Brain pericyte (primary cell): Measurements from ENCODE around the gene IRF6.
"Not testable (repeated sequence)": the region's sequence is repeated elsewhere in the genome, so short reads cannot be mapped to it uniquely, and the experiment has no call there.

ENCODE experiments used
- DNase-seq: peaks from one replicate; pipeline ENCODE4 v3.0.0-alpha.2; 2012; ENCODE audit warnings: low read depth, low spot score

The IRF6 gene

GRCh38 chr1:209823143-209824041 lies 17.4 kb upstream of the IRF6 start:
- DNase-seq: no peak

DNA sequence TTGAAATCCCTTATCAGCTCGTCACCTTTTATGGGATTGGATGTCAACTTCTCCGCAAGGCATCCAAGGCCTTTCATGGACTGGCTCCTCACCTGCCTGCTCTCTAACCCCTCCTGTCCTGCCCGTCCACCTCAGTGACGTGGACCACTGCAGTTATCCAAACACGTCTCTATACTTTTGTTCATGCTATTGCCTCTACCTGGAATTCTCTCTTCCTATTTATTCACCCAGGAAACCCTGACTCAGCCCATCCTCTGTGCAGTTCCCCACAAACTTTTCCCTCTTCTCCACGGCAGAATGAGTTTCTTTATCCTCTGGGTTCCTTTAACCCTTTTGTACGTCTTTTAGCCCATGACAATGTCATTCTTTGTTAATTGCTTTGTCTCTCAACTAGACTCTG lies 16.8 kb upstream of the IRF6 start:
- DNase-seq: no peak

- no peak for DNase-seq
Measured at GRCh38 chr1:209820986-209821385, 15.0 kb upstream of the IRF6 start.

GRCh38 chr1:209819058-209819457 lies 13.1 kb upstream of the IRF6 start:
- DNase-seq: no peak

DNA sequence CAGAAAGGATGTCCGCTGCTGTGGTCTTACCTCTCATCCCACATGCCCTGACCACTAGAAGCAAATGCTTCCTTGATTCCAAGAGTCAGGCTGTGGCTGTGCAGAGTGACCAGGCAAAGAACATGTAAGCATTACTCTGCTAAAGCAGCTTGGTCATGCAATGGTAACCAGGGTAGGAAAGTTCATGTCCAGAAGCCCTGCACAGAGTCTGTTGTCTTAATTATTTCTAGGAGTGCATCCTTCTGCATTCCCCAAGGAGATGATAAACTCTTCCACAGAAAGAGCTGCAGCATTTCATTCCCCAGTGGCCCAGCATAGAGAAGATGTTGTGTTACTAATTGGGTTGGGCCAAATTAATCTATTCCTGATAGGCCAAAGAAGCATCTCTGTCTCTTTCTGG lies 11.7 kb upstream of the IRF6 start:
- no peak for DNase-seq

DNA sequence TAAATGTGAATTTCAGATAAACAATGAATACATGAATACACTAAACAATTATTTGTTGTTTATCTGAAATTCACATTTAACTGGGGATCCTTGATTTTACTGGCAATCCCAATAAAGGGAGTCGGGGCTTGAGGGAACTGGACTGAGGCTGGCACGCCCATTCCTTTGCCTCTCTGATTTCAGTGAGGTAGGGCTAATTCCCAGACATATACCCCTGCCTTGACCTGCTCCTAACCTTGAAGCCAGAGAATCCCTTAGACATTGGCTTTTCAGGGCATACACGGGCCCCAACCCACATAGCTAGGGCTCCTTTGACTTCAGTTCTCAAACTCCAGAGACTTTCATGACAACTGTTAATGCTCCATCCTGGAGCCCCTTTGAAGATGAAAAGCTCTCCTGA lies 11.0 kb upstream of the IRF6 start:
- DNase-seq: no peak

DNA sequence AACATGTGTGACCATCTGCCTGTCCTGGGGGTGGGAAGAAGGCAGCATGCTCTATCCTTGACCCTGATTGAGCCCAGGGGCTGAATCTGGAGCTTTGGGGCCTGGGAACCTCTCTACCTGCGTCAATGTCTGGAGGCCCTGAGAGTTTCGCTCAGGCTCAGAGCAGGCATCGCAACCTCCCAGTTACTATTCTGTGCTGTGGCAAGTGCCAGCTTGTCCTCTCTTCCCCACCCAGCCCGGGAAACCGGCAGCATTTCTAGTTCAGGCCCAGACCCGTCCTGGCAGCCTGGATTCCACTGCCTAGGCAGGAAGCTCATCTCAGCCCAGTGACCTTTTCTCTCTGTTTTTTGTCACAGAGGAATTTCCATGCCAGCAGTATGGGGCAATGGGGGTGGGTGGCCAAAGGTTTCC lies 10.0 kb upstream of the IRF6 start:
- no peak for DNase-seq

DNA sequence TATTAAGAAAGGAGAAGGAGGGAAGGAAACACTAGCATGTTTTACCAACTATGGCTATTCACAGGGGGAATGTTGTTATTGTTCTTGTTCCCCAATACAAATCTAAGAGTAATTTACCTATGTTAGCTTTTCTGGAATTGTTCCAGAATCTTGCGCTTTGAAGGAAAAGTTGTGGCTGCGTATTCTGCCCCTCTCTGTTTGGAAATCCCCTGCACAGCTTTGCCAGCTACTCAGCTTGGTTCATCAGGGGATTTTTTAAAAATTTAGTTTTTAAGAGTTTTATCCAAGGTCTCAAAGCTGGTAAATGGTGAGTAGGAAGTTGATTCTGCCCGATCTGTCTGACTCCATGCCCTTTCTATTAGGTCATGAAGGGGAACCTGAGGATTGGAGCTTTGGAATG lies 9.5 kb upstream of the IRF6 start:
- DNase-seq: no peak

DNA sequence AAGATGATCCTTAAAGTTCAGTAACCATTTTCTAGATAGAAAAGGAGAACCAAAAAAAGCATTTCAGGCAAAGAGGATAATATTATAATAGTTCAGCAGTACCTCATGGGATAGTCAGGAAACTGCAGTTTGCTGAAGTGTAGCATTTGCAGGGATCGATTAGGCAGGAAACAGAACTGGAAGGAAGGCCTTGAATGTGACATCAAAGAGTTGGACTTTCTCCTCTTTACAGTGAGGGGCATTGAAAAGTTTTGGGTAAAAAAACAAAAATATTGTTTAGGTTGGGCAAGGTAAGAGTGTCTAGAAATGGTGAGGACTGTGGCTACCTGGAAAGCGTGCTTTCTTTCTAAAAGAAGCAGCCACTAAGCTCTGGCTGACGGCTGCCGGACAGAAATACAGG lies 8.0 kb upstream of the IRF6 start:
- no peak for DNase-seq

GRCh38 chr1:209810783-209811182 lies 4.8 kb upstream of the IRF6 start:
- DNase-seq: no peak

DNA sequence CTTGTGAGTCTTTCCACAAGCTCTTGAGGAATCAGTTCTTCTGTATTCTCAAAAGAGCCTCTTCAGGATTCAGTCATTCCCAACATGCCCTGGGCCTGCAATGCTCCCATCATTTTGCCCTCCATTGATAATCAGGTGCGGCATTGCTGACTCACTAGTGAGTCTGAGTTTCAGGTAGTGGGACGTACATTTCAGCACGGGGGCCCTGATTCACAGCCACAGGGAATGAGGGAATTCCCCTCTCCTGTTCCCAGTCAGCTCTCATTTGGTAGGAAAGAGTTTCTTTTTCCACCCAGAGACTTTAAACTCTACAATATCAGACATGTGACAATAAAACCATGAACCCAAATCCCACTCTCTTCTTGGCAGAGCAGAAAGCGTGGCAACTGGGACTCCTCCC lies 3.7 kb upstream of the IRF6 start:
- no peak for DNase-seq

- DNase-seq: peak; percentile 66
Measured at GRCh38 chr1:209808059-209808581, 2.2 kb upstream of the IRF6 start.

DNA sequence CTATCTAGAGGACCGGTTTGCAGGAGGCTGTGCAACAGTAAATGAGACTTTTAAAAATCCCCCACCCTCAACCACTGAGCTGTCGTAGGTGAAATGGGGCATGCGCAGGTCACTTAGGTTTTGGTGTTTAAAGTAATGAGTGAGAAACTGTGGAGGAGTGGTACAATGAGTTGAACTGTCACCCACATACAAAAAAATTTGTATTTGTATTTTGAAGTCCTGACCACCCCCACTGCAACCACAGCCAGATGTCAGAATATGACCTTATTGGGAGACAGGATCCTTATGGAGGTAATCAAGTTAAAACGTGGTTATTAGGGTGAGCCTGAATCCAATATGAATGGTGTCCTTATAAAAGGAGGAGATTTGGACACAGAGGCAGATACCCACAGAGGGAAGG lies 1.6 kb upstream of the IRF6 start:
- DNase-seq: no peak

GRCh38 chr1:209805341-209805781 lies 581 bp downstream of the IRF6 start:
- no peak for DNase-seq

GRCh38 chr1:209803568-209803967 lies 2.4 kb downstream of the IRF6 start:
- no peak for DNase-seq

- DNase-seq: no peak
Measured at GRCh38 chr1:209802780-209803152, 3.2 kb downstream of the IRF6 start.

DNA sequence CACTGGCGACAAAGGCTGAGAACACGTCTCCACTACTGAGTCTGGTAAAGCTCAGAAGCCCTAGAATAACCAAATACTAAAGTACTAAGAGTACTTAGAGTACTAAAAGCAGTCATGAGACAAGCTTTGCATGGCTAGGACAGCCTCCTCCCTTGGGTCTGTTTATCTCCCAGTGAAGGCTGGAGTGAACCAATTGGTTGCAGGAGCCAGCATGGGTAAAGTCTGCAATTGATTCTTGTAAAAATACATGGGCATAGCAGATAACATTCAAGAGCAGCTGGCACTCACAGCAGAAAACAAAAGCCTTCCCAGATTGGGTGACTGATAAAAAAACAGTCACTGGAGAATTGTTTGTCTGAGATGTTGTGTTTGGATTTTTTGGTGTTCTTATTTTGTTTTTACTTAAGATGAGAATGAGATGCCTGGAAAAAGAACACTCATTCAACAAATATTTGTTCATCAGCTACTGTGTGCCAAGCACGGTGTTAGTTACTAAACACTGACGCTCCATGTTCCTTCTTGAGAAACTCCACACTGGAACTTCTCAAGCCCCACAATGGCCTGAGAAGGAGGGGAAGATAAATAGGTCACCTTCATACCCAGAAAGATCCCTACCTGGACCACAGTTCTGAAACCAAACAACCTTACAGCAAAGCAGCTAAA lies 3.7 kb downstream of the IRF6 start:
- no peak for DNase-seq

- DNase-seq: no peak
Measured at GRCh38 chr1:209800984-209801834, 4.7 kb downstream of the IRF6 start.

DNA sequence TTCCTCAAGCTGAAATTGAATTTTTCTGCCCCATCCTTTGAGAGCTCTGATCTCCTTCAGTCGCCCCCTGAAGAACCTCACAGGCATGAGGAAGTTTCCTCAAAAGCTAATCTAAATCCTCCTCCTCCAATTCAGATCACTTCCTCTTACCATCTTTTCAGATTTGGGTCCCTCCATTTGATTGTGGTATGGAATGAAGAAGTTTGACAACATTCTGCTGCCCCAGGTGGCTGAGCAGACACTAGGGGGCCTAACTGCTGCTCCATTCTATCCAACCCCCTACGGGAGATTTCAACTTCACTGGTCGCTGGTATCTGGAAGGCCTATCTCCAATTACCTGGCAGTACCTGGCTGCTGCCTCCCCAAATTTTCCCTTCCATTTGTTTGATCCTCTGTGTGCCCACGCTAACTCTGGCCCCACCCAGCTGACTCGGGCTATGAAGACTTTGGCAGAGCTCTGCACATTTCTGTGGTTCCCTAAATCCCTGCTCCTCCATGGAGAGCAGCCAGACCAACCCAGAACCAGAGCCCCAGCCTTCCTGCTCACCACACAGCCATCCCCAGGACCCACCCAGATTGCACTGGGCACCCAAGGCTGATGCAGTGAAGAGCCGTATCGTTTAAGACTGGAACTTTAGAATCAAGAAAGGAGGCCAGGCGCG lies 7.8 kb downstream of the IRF6 start:
- DNase-seq: no peak

GRCh38 chr1:209793711-209794110 lies 12.2 kb downstream of the IRF6 start:
- DNase-seq: not testable (repeated sequence)

DNA sequence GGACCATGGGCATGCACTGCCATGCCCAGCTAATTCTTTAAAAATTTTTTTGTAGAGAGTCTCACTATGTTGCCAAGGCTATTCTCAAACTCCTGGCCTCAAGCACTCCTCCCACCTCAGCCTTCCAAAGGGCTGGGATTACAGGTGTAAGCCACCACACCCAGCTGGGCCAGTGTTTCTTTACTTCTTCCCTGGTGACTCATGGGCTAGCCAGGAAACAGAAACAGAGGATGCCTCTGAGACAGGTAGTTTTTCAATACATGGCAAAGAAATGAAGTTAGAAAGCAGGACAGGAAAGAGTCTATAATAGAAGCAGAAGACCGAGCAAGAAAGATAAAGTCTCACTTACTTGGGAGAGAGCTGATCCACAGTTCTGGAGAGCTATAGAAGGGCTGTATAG lies 14.0 kb downstream of the IRF6 start:
- no peak for DNase-seq
